Sigmoid colon (tissue), 3 donors: Measurements from ENCODE around the gene IL27RA.

Experiments used
- CTCF ChIP-seq, 4 experiments: fragments of 450-650 bp in 3 of 4; fragments of 200-600 bp in 1 of 4; IDR thresholded peaks; one replicate each; pipeline ENCODE4 v1.5.1; 2016 to 2019; ENCODE audit warnings: antibody characterized with exemption in 4 of 4, mild to moderate bottlenecking in 3 of 4, moderate library complexity in 2 of 4
- POLR2A ChIP-seq, 2 donors: fragments of 450-650 bp; IDR thresholded peaks; one replicate each; pipeline ENCODE4 v1.6.1; 2016; ENCODE audit warnings: antibody characterized with exemption in 2 of 2, mild to moderate bottlenecking in 2 of 2, moderate library complexity in 2 of 2

- TF ChIP-seq CTCF (IDR thresholded peaks at IDR 0.05) = no peak
- TF ChIP-seq POLR2A (IDR thresholded peaks at IDR 0.05) = no peak
Observed at GRCh38 chr19:14078411-14078810, 46.8 kb downstream of the IL27RA start.
